Muscle of back (tissue), 11 donors: ENCODE data around the gene AAGAB. TPM values are rescaled to one million over a fixed set of nuclear protein-coding genes. Genes with fewer than 3 reads are reported as not detected.
"Not testable (repeated sequence)": the region's sequence is repeated elsewhere in the genome, so short reads cannot be mapped to it uniquely, and the experiment has no call there.

Experiments
- DNase-seq, 3 donors: peaks; one replicate each; pipeline versions ENCODE4 v3.0.0 to v3.0.0-alpha.2; 2013
- polyA plus RNA-seq, 10 donors: library from polyadenylated mRNA; unstranded; fragments of 120-200 nt; gene quantifications; one replicate each; pipeline ENCODE4 v1.2.1, GENCODE V29; 2013; ENCODE audit not compliant: insufficient read length in 10 of 10

AAGAB gene
- polyA plus RNA-seq, 10 donors, result 16.9 to 28.0 (median 22.1) TPM

- DNase-seq, result no peak
These were observed 1.6 kb upstream of the AAGAB start for GRCh38 chr15:67256051-67256450.

- peak in 1 of 3 donors; percentile 7 for DNase-seq
These were observed 768 bp downstream of the AAGAB start for GRCh38 chr15:67253549-67254237.

- no peak for DNase-seq
These were observed 1.4 kb downstream of the AAGAB start for GRCh38 chr15:67253101-67253500.

- DNase-seq, result no peak
These were observed 3.1 kb downstream of the AAGAB start for GRCh38 chr15:67251318-67251717.

- no peak for DNase-seq
These were observed 4.6 kb downstream of the AAGAB start for GRCh38 chr15:67249830-67250229.

GRCh38 chr15:67248011-67248505, 6.4 kb downstream of the AAGAB start:
- no peak for DNase-seq

- not testable (repeated sequence) for DNase-seq
These were observed 7.9 kb downstream of the AAGAB start for GRCh38 chr15:67246606-67247005.

- no peak for DNase-seq
These were observed 9.4 kb downstream of the AAGAB start for GRCh38 chr15:67244971-67245478.

- DNase-seq, result peak in 2 of 3 donors; percentile 16 to 53
These were observed 11.8 kb downstream of the AAGAB start for GRCh38 chr15:67242708-67243111.

GRCh38 chr15:67241132-67241855, 13.2 kb downstream of the AAGAB start:
- no peak for DNase-seq

- DNase-seq, result no peak
These were observed 14.0 kb downstream of the AAGAB start for GRCh38 chr15:67240235-67241131.

- DNase-seq, result no peak
These were observed 21.9 kb downstream of the AAGAB start for GRCh38 chr15:67232591-67232990.

GRCh38 chr15:67230504-67230903, 24.0 kb downstream of the AAGAB start:
- DNase-seq, result no peak

- no peak for DNase-seq
These were observed 26.2 kb downstream of the AAGAB start for GRCh38 chr15:67228286-67228685.

- no peak for DNase-seq
These were observed 26.6 kb downstream of the AAGAB start for GRCh38 chr15:67227846-67228245.

GRCh38 chr15:67227431-67227830, 27.0 kb downstream of the AAGAB start:
- no peak for DNase-seq

- DNase-seq, result peak in 1 of 3 donors; percentile 41
These were observed 29.1 kb downstream of the AAGAB start for GRCh38 chr15:67225336-67225735.

- DNase-seq, result no peak
These were observed 29.6 kb downstream of the AAGAB start for GRCh38 chr15:67224889-67225288.

- no peak for DNase-seq
These were observed 35.2 kb downstream of the AAGAB start for GRCh38 chr15:67219288-67219687.

- DNase-seq, result no peak
These were observed 36.0 kb downstream of the AAGAB start for GRCh38 chr15:67218428-67218827.

- DNase-seq, result no peak
These were observed 37.6 kb downstream of the AAGAB start for GRCh38 chr15:67216859-67217258.

- no peak for DNase-seq
These were observed 39.4 kb downstream of the AAGAB start for GRCh38 chr15:67215102-67215501.
